ENCODE results near the gene RNF207.

DNA sequence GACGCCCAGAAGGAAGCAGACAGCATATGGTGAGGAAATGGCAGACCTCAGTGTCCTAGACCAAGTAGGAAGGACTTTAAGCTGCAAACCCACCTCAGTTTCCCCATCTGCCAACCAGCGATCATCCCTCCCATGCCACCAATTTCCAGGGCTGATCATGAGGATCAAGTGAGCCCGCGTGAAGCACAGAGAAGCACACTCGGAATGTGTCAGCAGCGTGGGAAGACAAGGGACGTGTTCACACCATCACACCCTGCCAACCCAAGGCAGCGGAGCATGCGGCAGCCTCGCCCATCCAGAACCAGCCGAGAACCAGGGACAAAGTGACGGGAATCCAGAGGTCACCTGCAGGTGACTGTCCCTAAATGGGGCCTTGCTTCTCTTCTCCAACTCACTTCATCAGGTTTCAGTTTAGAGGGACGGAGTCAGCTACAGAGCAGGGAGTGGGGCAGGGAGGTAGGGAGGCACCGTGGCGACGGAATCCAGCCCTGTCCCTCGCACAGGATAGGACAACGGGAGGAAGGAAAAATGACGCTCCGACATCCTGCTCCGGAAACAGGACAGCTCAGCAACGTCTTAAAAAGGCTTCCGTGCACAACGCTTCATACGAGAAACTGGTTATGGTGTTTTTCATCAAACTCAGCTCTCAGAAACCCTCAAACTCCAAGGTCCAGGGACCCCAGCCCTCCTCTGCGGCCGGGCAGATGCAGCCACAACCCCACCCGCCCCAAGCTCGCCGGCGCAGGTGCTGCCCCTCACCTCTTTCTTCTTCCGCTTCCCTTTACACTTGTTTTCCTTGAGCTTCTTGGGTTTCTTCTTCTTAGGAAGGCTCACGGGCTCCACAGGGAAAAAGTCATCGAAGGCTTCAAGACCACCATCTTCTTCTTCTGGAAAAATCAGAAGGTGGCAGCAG lies 38.3 kb upstream of the RNF207 start:
- TF ChIP-seq TAF1 (IDR thresholded peaks at IDR 0.05; ENCODE audit: low read depth, low read length) (no peak), POLR2A (IDR thresholded peaks at IDR 0.05; ENCODE audit: low read depth, low read length) (no peak)
